Activated CD8-positive, alpha-beta memory T cell treated with anti-CD3 and anti-CD28 coated beads, Interleukin-2, amount 50 U/mL, for 24 hours (primary cell): Measurements from ENCODE around the gene TBC1D22A.
"Not testable (repeated sequence)": the region's sequence is repeated elsewhere in the genome, so short reads cannot be mapped to it uniquely, and the experiment has no call there.

Experiments used
- DNase-seq: peaks from one replicate; pipeline ENCODE4 v3.0.0-alpha.2; 2020; ENCODE audit errors: extremely low read depth

Gene TBC1D22A

GRCh38 chr22:46774253-46774979 lies 12.0 kb downstream of the TBC1D22A start:
- DNase-seq: no peak

- no peak for DNase-seq
These were observed 12.8 kb downstream of the TBC1D22A start for GRCh38 chr22:46774980-46775849.

- DNase-seq: no peak
These were observed 13.7 kb downstream of the TBC1D22A start for GRCh38 chr22:46775850-46776826.

GRCh38 chr22:46776876-46777608 lies 14.6 kb downstream of the TBC1D22A start:
- no peak for DNase-seq

GRCh38 chr22:46777609-46777970 lies 15.1 kb downstream of the TBC1D22A start:
- DNase-seq: no peak

- no peak for DNase-seq
These were observed 16.6 kb downstream of the TBC1D22A start for GRCh38 chr22:46779023-46779422.

- no peak for DNase-seq
These were observed 17.2 kb downstream of the TBC1D22A start for GRCh38 chr22:46779651-46780050.

- DNase-seq: no peak
These were observed 18.0 kb downstream of the TBC1D22A start for GRCh38 chr22:46780453-46780852.

GRCh38 chr22:46781291-46781690 lies 18.8 kb downstream of the TBC1D22A start:
- DNase-seq: no peak

- DNase-seq: not testable (repeated sequence)
These were observed 19.8 kb downstream of the TBC1D22A start for GRCh38 chr22:46782200-46782599.

- DNase-seq: no peak
These were observed 21.3 kb downstream of the TBC1D22A start for GRCh38 chr22:46783721-46784120.

GRCh38 chr22:46788441-46789172 lies 26.2 kb downstream of the TBC1D22A start:
- no peak for DNase-seq

GRCh38 chr22:46789992-46790391 lies 27.5 kb downstream of the TBC1D22A start:
- no peak for DNase-seq

- peak; percentile 49 for DNase-seq
These were observed 28.8 kb downstream of the TBC1D22A start for GRCh38 chr22:46791201-46791731.

GRCh38 chr22:46792061-46792796 lies 29.8 kb downstream of the TBC1D22A start:
- no peak for DNase-seq

- no peak for DNase-seq
These were observed 30.4 kb downstream of the TBC1D22A start for GRCh38 chr22:46792841-46793261.

GRCh38 chr22:46793497-46793896 lies 31.0 kb downstream of the TBC1D22A start:
- no peak for DNase-seq

GRCh38 chr22:46794067-46794466 lies 31.6 kb downstream of the TBC1D22A start:
- DNase-seq: no peak

GRCh38 chr22:46794491-46794890 lies 32.0 kb downstream of the TBC1D22A start:
- no peak for DNase-seq
